GM12892 (cell line): Measurements from ENCODE around the gene CEACAM16.
"Not testable (repeated sequence)": the region's sequence is repeated elsewhere in the genome, so short reads cannot be mapped to it uniquely, and the experiment has no call there.

Experiments used
- POLR2AphosphoS5 ChIP-seq: IDR thresholded peaks from 2 replicates; pipeline ENCODE4 v1.6.1; 2011; ENCODE audit warnings: low read depth, low read length, control low read depth
- TAF1 ChIP-seq: IDR thresholded peaks from 2 replicates; pipeline ENCODE4 v1.6.1; 2011; ENCODE audit warnings: low read depth, mild to moderate bottlenecking, control low read depth, low read length, borderline replicate concordance

DNA sequence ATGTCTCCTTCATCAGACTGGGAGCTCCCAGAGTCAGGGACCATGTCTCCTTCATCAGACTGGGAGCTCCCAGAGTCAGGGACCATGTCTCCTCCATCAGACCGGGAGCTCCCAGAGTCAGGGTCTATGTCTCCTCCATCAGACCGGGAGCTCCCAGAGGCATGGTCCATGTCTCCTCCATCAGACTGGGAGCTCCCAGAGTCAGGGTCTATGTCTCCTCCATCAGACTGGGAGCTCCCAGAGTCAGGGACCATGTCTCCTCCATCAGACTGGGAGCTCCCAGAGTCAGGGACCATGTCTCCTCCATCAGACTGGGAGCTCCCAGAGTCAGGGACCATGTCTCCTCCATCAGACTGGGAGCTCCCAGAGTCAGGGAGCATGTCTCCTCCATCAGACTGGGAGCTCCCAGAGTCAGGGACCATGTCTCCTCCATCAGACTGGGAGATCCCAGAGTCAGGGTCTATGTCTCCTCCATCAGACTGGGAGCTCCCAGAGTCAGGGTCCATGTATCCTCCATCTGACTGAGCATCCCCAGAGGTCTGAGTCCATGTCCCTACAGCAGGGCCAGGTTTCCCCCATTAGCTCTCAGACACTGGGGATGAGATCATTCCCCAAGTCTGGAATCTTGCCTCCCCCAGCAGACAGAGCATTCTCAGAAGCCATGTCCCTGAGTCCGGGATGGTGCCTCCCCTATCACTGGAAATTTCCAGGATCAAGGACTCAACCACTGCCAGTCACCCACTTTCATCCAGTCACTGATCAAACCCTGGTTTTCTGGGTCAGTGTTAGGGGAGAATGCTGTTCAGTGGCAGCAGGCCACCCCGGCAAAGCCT, 10.7 kb downstream of the CEACAM16 start:
- not testable (repeated sequence) for TF ChIP-seq TAF1, POLR2AphosphoS5
